Measurements from ENCODE around the gene MORN5.

The MORN5 gene

DNA sequence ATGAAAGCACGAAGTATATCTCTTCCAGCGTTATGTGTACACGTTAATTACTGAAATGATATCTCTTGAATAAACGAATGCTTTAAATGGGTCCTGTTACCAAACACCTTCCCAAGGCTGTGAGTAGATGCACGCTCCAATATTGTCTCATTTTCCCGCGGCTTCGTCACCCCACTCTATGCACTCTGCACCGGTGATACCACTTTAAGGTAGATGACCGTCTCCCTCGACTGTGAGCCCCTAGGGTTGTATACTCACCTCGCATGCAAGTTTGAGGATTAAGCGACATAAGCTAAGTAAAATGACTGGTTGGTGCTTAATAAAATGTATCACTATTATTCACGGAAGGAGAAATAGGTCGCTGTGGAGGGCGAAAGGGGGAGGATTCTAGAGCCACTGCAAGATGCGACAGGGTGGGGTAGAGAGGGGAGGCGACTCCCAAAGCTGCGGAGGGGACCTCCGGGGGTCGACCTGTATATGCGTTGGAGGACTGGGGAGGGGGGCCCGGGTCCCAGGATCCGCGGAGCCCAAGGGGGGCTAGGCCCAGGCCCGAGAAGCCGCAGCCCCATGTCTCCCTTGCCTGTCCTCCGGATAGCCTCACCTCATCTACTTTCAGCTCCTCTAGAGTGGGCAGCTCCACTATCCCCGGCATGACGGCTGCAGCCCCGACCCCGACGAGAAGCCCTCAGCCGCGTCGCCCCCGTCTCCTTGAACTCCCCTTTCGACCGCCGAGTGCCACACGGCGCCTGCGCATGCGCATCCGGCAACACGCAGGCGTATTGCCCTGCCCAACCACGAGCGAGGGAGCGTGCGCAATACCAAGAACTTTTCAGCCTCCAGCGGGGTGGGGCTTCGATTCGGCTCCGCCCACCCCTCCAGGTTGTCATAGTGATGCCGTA is at the start of gene MORN5, which contains the start of gene NDUFA8:
Gene MORN5 (plus strand): TSS at position 883 of the 899 bp plus-strand sequence. CDS start 65 bp downstream, outside the sequence.
Gene NDUFA8 (minus strand): TSS at position 754 of the 899 bp plus-strand sequence. CDS start 102 bp downstream, at position 652.
- DNase-seq (ENCODE audit: low read depth): peak; percentile 80
- peak within 1 kb of the TSS; percentile 96 for H3K4me3 ChIP-seq (ENCODE audit: low read length)
- TF ChIP-seq, protein P1, sequence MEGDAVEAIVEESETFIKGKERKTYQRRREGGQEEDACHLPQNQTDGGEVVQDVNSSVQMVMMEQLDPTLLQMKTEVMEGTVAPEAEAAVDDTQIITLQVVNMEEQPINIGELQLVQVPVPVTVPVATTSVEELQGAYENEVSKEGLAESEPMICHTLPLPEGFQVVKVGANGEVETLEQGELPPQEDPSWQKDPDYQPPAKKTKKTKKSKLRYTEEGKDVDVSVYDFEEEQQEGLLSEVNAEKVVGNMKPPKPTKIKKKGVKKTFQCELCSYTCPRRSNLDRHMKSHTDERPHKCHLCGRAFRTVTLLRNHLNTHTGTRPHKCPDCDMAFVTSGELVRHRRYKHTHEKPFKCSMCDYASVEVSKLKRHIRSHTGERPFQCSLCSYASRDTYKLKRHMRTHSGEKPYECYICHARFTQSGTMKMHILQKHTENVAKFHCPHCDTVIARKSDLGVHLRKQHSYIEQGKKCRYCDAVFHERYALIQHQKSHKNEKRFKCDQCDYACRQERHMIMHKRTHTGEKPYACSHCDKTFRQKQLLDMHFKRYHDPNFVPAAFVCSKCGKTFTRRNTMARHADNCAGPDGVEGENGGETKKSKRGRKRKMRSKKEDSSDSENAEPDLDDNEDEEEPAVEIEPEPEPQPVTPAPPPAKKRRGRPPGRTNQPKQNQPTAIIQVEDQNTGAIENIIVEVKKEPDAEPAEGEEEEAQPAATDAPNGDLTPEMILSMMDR (conservative IDR thresholded peaks at IDR 0.05; ENCODE audit: low read depth, low read length): no peak

DNA sequence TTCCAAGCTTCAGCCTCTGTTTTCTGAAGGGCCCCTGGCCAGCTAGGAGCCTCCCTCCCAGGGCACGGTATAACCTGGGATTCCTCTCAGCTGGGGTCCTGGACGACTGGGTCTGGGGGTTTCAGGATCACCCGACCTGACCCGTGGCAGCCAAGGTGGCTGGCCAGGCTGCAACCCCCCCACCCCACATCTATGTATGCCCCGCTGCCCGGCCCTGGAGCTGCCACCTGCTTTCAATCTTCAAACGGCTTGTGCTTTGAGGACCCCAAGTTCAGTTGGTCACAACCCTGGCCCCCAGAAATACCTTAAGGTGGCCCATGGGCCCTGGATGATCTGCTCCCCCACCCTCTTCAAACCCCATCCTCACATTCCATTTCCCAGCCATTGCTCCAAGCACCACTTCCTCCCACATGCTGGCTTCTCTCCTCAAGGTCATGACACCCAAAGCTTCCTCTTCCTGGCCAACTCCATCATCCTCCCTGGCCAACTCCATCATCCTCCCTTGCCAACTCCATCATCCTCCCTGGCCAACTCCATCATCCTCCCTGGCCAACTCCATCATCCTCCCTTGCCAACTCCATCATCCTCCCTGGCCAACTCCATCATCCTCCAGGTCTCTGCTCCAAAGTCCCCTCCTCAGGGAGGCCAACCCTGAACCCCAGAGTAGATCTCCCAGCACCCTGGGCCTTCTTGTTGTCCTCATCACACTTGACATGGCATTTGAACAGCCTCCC is 49.4 kb upstream of the MORN5 start:
- TF ChIP-seq, protein P1 (conservative IDR thresholded peaks at IDR 0.05; ENCODE audit: low read depth, low read length): no peak
- no peak overlapping the region for H3K4me3 ChIP-seq (ENCODE audit: low read length)
- DNase-seq (ENCODE audit: low read depth): no peak

DNA sequence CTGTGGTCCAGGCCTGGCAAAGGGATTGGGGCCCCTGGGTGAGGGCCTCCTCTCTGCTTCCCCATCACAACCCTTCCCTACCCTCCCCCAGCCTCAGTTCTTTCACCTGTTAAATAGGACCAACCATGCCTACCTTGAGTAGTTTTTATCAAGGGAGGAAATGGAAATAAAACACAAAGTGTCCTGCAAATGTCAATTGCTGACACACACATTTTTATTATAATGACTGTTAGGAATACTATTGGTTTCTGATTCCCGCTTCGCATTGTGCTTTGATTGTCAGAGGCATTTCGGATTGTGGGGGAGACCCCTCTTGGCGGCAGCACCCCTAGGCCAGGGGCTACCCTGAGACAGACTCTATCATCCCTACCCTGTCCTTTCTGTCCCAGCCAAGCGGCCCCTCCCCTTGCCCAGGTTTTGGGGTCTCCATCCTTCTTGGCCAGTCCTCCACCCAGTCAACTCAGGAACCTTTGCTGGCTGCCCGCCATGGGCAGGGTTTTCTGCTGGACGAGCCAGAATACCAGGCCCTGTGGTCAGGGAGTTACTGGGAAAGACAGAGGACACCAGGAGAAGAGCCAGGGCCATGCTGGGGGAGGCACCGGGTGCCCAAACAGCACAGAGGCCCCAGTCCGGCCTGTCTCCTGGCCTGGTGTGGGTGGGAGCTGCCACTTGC is 48.2 kb upstream of the MORN5 start:
- TF ChIP-seq, protein P1 (conservative IDR thresholded peaks at IDR 0.05; ENCODE audit: low read depth, low read length): no peak
- DNase-seq (ENCODE audit: low read depth): no peak
- no peak overlapping the region for H3K4me3 ChIP-seq (ENCODE audit: low read length)

DNA sequence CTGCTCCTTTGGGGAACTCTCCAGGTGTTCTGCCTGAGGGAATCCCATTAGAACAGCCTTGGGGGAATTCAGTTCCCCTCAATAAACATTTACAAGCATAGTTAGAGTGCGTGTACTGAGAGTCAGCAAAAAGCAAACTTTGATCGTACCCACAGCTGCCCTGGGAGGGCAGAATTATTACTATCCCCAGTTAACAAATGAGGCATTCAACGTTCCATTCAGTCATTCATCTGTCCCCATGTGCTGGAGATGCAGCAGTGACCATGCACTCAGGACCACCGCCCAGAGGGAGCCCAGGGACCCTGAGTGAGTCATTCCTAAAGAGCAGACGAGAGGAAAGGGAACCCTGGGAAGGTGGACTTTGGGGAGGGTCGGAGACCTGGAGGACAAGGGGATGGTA is 47.5 kb upstream of the MORN5 start:
- TF ChIP-seq, protein P1 (conservative IDR thresholded peaks at IDR 0.05; ENCODE audit: low read depth, low read length): no peak
- no peak for DNase-seq (ENCODE audit: low read depth)
- no peak overlapping the region for H3K4me3 ChIP-seq (ENCODE audit: low read length)

DNA sequence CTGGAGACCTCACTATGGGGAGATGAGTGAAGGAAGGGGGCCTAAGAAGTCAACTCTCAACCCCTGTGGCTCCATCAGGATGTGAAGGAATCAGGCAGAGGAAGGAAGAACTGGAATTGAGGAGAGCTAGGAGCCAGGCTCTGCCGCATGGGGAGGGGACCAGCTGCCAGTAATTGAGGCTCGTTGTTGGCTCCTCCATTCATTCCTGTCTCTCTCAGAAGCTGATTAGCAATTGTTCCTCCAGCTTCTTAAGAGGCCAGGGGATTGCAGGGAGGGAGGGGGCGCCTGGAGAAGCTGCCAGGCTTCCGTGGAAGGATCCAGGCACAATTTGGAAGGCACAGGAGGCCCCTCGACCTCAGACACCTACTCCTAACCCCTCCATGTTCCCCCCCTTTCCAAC is 46.1 kb upstream of the MORN5 start:
- TF ChIP-seq, protein P1 (conservative IDR thresholded peaks at IDR 0.05; ENCODE audit: low read depth, low read length): no peak
- H3K4me3 ChIP-seq (ENCODE audit: low read length): no peak overlapping the region
- no peak for DNase-seq (ENCODE audit: low read depth)

DNA sequence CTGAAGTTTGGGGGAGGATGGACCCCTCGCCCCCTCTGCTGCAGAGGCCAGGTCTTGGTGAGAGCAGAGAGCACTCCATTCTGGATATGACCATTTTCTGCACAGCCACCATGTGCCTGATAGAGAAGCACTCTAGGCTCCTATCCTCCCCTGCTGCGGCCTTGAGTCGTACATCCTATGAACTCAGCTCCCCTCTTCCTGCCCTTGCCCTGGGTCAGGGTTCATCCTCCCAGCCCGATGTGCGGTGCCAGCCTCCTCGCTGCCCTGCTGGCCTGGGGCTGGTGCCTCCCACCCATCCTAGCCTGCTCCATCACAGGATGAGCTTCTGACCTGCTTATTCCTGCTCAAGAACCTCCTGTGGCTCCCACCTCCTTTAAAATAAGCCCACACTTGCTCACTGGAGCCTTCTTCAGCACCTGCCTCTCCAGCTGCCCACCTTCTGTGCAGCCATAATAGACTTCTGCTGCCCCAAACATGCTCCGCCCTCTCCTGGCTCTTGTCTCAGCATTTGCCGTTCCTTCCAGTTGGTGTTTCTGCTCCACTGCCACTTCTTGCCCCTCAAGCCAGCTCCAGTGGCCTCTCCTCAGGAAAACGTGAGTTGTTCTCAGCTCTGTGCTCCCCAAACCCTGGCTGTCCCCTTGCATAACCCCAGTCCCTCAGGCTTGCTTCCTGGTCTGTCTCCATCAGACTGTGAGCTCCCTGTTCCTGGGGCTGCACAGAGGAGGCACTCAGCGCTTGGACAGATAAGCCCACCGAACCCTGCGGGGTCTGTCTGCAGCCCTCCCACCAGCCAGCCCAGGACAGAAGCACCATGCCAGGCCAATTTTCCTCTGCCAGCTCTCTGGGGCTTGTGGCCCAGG is 44.3 kb upstream of the MORN5 start:
- TF ChIP-seq, protein P1 (conservative IDR thresholded peaks at IDR 0.05; ENCODE audit: low read depth, low read length): no peak
- no peak for DNase-seq (ENCODE audit: low read depth)
- no peak overlapping the region for H3K4me3 ChIP-seq (ENCODE audit: low read length)
